HFFc6 (cell line): ENCODE data around the gene AMMECR1. TPM values are rescaled to one million over a fixed set of nuclear protein-coding genes. Genes with fewer than 3 reads are reported as not detected.

Experiments used
- DNase-seq: peaks from one replicate; pipeline ENCODE4 v3.0.0-alpha.2; 2018
- H3K27ac Mint-ChIP-seq: 2 replicates; pipeline ENCODE4 v1.8.0; 2020; ENCODE audit warnings: mild to moderate bottlenecking, mixed read lengths
- H3K27me3 Mint-ChIP-seq: 2 replicates; pipeline ENCODE4 v1.8.0; 2021; ENCODE audit warnings: mild to moderate bottlenecking, moderate library complexity, mixed read lengths; ENCODE audit not compliant: insufficient read depth
- H3K36me3 Mint-ChIP-seq: 2 replicates; pipeline ENCODE4 v1.8.0; 2021; ENCODE audit warnings: low read depth, mixed read lengths
- H3K4me1 Mint-ChIP-seq: 2 replicates; pipeline ENCODE4 v1.8.0; 2020; ENCODE audit warnings: low read depth, mixed read lengths
- H3K4me3 Mint-ChIP-seq: 2 replicates; pipeline ENCODE4 v1.8.0; 2020; ENCODE audit warnings: mild to moderate bottlenecking, moderate library complexity, mixed read lengths
- H3K9me3 Mint-ChIP-seq: 2 replicates; pipeline ENCODE4 v1.8.0; 2020; ENCODE audit warnings: mild to moderate bottlenecking, mixed read lengths
- long read RNA-seq: library from polyadenylated mRNA; unstranded; transcript quantifications from one replicate; pipeline ENCODE4 v2.0.0, GENCODE V29; 2019
- total RNA-seq, 6 experiments: library from RNA; stranded (reverse); fragmentation: NEBNext Ultra II Directional; extraction: Animal tissue kit (Norgen Biotek cat#: 25700); gene quantifications; 2 replicates in 1 of 6; 3 replicates in 5 of 6; pipeline ENCODE4 v1.2.3, GENCODE V29; 2021
- TF ChIP-seq, protein P1 (sequence below): fragments of 200-600 bp; sonication (generic); IDR thresholded peaks from 2 replicates; pipeline ENCODE4 v1.5.0; 2021; ENCODE audit warnings: antibody characterized with exemption, mild to moderate bottlenecking

Gene AMMECR1
- total RNA-seq = 10 to 100 TPM; 10.1 to 13.4 (median 11.7) TPM
- long read RNA-seq, full-length matches to known transcripts = 13 of 15 reads
- long read RNA-seq, partial matches to known transcripts = 1 of 15 reads
- long read RNA-seq, other reads (novel, unspliced or antisense) = 1 of 15 reads

DNA sequence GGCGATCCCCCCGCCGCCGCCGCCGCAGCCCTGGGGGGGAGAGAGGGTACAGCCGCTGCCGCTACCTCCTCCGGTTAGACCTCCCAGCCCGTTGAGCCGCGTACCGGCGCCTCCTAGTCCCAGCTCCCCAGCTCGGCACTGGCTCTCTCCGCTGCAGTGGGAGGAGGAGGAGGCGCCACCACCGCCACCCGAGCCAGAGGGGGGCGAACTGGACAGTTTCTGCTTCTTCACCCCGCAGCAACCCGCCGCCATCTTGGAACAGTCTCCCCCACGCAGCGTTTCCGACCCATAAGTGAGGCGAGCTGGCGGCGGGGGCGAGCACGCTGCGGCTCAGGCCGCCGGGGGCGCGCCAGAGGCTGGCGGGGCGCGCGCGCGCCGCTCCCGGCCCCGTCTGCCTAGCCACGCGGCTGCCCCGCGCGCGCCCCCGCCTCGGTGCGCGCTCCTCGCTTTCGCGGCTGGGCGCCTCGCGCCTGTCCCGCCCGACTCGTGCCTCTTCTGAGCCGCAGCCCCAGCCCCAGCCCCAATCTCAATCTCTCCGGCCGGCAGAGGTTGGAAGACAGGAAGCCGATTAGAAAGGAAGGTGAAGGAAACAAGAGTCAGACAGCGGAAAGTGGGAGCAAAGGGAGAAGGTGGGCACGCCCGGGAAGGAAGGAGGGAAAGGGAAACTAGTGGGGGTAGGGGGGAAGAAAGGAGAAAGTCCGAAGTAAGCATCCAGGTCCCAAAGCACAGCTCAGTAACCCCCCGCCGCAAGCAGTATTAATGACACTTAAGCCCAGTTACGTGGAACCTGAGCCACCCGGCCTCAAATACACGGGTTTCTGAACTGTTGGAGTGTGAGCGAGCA lies at the start of gene AMMECR1:
AMMECR1 (minus strand) TSS at position 266 of the 844 bp plus-strand sequence; CDS start at position 252, 14 bp downstream.
- H3K9me3 Mint-ChIP-seq = no peaks in the 10 kb centered on the region
- H3K27me3 Mint-ChIP-seq = no peaks in the 10 kb centered on the region
- DNase-seq = peak; percentile 70
- H3K4me3 Mint-ChIP-seq = peak within 1 kb of the TSS; percentile 95
- TF ChIP-seq, protein P1, sequence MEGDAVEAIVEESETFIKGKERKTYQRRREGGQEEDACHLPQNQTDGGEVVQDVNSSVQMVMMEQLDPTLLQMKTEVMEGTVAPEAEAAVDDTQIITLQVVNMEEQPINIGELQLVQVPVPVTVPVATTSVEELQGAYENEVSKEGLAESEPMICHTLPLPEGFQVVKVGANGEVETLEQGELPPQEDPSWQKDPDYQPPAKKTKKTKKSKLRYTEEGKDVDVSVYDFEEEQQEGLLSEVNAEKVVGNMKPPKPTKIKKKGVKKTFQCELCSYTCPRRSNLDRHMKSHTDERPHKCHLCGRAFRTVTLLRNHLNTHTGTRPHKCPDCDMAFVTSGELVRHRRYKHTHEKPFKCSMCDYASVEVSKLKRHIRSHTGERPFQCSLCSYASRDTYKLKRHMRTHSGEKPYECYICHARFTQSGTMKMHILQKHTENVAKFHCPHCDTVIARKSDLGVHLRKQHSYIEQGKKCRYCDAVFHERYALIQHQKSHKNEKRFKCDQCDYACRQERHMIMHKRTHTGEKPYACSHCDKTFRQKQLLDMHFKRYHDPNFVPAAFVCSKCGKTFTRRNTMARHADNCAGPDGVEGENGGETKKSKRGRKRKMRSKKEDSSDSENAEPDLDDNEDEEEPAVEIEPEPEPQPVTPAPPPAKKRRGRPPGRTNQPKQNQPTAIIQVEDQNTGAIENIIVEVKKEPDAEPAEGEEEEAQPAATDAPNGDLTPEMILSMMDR = peak; percentile 24; the same call in 1 of the 2 replicates
- H3K36me3 Mint-ChIP-seq = no peaks in the 10 kb centered on the region
- peaks cover 30% of the 10 kb centered on the region for H3K4me1 Mint-ChIP-seq
- H3K27ac Mint-ChIP-seq = peak within 1 kb of the TSS; percentile 87

DNA sequence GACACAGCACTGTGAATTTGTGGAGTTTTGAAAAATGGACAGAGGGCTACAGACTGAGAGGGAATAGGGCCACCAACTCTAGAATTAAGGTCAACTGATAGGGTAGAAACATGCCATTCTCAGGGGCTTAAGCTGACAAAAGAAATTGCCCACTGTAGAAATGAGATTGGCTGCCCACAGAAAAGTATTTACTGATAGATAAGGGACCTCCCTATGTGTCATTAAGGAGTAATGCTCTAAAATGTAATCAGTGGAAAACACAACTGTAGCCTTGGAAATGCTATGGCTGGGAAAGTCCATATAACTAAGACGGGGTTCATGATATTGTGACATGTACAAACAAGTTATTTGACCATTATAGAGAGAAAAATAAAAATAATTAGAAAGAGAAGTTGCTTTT lies 45.4 kb upstream of the AMMECR1 start:
- Mint-ChIP-seq H3K27me3 (no peaks in the 10 kb centered on the region; the same call in 1 of the 2 replicates), H3K4me1 (peaks cover 13% of the 10 kb centered on the region), H3K36me3 (no peaks in the 10 kb centered on the region), H3K27ac (no peak overlapping the region), H3K4me3 (no peak overlapping the region), H3K9me3 (no peaks in the 10 kb centered on the region)
- no peak for DNase-seq
- TF ChIP-seq, protein P1 = no peak

DNA sequence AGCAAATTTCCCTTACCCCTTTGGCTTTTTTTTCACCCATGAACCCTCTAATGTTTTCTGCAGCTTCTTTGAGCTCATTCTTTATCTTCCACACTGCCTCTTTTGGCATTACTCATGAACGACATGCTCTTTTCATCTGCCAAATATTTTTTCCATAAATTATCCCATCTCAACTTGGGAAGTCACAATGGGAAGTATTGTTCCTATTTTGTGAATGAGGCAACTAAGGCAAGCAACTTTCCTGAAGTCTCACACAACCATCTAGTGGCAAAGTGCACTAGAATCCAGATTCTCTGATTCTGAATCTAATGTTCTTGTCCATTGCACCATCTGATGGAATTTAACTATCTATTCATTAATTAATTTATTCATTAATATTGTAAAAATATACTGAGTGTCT lies 41.4 kb upstream of the AMMECR1 start:
- TF ChIP-seq, protein P1 = no peak
- H3K27me3 Mint-ChIP-seq = no peaks in the 10 kb centered on the region
- DNase-seq = no peak
- no peak overlapping the region for H3K4me3 Mint-ChIP-seq
- no peak overlapping the region for H3K27ac Mint-ChIP-seq
- no peaks in the 10 kb centered on the region for H3K9me3 Mint-ChIP-seq
- peaks cover 13% of the 10 kb centered on the region for H3K4me1 Mint-ChIP-seq
- H3K36me3 Mint-ChIP-seq = no peaks in the 10 kb centered on the region; the same call in 1 of the 2 replicates

DNA sequence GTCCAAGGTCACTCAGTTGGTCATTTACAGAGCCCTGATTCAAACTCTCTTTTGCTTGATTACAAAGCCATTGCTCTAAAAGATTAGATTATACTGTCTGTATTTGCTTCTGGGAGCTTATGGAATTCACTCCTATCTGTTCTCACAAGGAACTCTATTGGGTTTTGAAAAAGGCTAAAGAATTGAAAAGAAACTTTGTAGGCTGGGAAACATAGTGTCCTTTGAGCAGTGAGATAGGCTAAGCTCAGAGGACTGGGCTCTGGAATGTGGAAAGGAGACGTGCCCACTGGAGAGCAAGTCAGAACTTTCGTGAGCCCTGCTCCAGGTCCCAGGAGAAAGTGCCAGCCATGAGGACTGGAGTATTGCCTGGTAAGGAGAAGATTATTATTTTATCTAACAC lies 40.7 kb upstream of the AMMECR1 start, which contains the start of gene RTL9:
RTL9 (plus strand) TSS at position 301 of the 400 bp plus-strand sequence. CDS start 91,770 bp downstream, outside the sequence.
- Mint-ChIP-seq H3K4me1 (peaks cover 6% of the 10 kb centered on the region), H3K9me3 (no peaks in the 10 kb centered on the region), H3K27ac (no peak within 1 kb of the TSS), H3K4me3 (no peak within 1 kb of the TSS), H3K36me3 (no peaks in the 10 kb centered on the region; the same call in 1 of the 2 replicates), H3K27me3 (no peaks in the 10 kb centered on the region)
- TF ChIP-seq, protein P1 = no peak
- DNase-seq = no peak

DNA sequence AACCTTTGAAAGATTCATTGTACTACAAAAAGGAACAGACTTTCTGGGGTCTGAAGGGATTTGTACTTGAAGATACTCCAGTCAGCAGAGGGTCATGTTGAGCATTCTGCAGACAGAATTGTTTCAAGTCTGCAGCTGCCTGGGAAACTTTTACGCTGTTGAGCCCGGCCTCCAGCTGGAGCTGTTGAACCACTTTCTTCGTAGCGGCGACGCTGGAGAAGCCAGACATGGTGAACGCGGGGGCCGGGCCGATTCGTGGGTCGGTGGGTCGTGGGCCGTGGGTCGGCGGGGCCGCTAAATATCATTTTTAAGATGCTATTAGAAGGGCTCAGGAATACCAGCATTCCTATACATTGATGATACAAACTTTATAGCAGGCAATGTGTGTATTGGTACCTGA lies 28.8 kb upstream of the AMMECR1 start:
- no peak overlapping the region for H3K4me3 Mint-ChIP-seq
- no peaks in the 10 kb centered on the region for H3K27me3 Mint-ChIP-seq
- TF ChIP-seq, protein P1 = no peak
- H3K27ac Mint-ChIP-seq = no peak overlapping the region
- peaks cover 1% of the 10 kb centered on the region for H3K4me1 Mint-ChIP-seq
- no peaks in the 10 kb centered on the region for H3K9me3 Mint-ChIP-seq
- no peaks in the 10 kb centered on the region for H3K36me3 Mint-ChIP-seq
- no peak for DNase-seq
